GM18517 (cell line): ENCODE data around the gene RFX3.
A peak's percentile ranks its signal among the peaks of the same experiment; 100 is the strongest.

ENCODE experiments used
- ATAC-seq: cut with Tn5 transposase; IDR thresholded peaks from one replicate; pipeline ENCODE4 v1.9.1; 2021; ENCODE audit warnings: mild to moderate bottlenecking, moderate library complexity; ENCODE audit not compliant: unreplicated experiment

Gene RFX3

GRCh38 chr9:3240656-3241268 is 285.0 kb downstream of the RFX3 start:
- ATAC-seq, result peak; percentile 95

- no peak for ATAC-seq
Measured at GRCh38 chr9:3239240-3239639, 286.6 kb downstream of the RFX3 start.

- ATAC-seq, result no peak
Measured at GRCh38 chr9:3238236-3238635, 287.6 kb downstream of the RFX3 start.

- no peak for ATAC-seq
Measured at GRCh38 chr9:3237121-3237520, 288.7 kb downstream of the RFX3 start.

GRCh38 chr9:3235497-3235896 is 290.3 kb downstream of the RFX3 start:
- ATAC-seq, result no peak

GRCh38 chr9:3224931-3225330 is 300.9 kb downstream of the RFX3 start:
- ATAC-seq, result no peak

- no peak for ATAC-seq
Measured at GRCh38 chr9:3215658-3216057, 310.1 kb downstream of the RFX3 start.

- no peak for ATAC-seq
Measured at GRCh38 chr9:3214741-3215140, 311.1 kb downstream of the RFX3 start.

- ATAC-seq, result no peak
Measured at GRCh38 chr9:3205421-3206095, 320.2 kb downstream of the RFX3 start.

- ATAC-seq, result no peak
Measured at GRCh38 chr9:3200331-3200774, 325.4 kb downstream of the RFX3 start.

- no peak for ATAC-seq
Measured at GRCh38 chr9:3193791-3194190, 332.0 kb downstream of the RFX3 start.

GRCh38 chr9:3191715-3192114 is 334.1 kb downstream of the RFX3 start:
- no peak for ATAC-seq

- no peak for ATAC-seq
Measured at GRCh38 chr9:3189113-3189861, 336.5 kb downstream of the RFX3 start.

- no peak for ATAC-seq
Measured at GRCh38 chr9:3186751-3187150, 339.1 kb downstream of the RFX3 start.

- ATAC-seq, result peak; percentile 81
Measured at GRCh38 chr9:3181049-3181953, 344.5 kb downstream of the RFX3 start.

- no peak for ATAC-seq
Measured at GRCh38 chr9:3180696-3181048, 345.1 kb downstream of the RFX3 start.

- no peak for ATAC-seq
Measured at GRCh38 chr9:3179711-3180110, 346.1 kb downstream of the RFX3 start.

- ATAC-seq, result no peak
Measured at GRCh38 chr9:3177936-3178335, 347.9 kb downstream of the RFX3 start.

GRCh38 chr9:3177146-3177761 is 348.5 kb downstream of the RFX3 start:
- ATAC-seq, result no peak

- no peak for ATAC-seq
Measured at GRCh38 chr9:3173374-3173773, 352.4 kb downstream of the RFX3 start.

GRCh38 chr9:3170819-3171218 is 355.0 kb downstream of the RFX3 start:
- ATAC-seq, result no peak
